Measurements from ENCODE around the gene TUBGCP4. TPM values are rescaled to one million over a fixed set of nuclear protein-coding genes. Genes with fewer than 3 reads are reported as not detected.
A peak's percentile ranks its signal among the peaks of the same experiment; 100 is the strongest.
"Not testable (repeated sequence)": the region's sequence is repeated elsewhere in the genome, so short reads cannot be mapped to it uniquely, and the experiment has no call there.

Gene TUBGCP4
- total RNA-seq, 1 experiment from 2014 or later: 28.4 TPM

DNA sequence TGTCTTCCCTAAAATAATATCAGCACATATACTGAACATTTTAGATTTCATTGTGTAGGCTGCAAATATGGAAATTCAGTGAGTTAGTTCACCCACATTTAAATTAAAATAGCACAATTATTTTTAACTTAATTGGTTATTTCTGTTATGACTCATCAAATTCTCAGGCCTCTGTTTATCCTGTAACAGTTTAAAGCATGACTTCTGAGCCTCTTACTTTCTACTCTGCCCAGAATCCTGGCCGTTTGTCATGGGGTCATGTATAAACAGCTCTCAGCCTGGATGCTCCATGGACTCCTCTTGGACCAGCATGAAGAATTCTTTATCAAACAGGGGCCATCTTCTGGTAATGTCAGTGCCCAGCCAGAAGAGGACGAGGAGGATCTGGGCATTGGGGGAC, 12.2 kb downstream of the TUBGCP4 start:
- intact Hi-C loops (cut with micrococcal nuclease; ENCODE audit: unreplicated experiment): no loop called here
- TF ChIP-seq, protein P1, sequence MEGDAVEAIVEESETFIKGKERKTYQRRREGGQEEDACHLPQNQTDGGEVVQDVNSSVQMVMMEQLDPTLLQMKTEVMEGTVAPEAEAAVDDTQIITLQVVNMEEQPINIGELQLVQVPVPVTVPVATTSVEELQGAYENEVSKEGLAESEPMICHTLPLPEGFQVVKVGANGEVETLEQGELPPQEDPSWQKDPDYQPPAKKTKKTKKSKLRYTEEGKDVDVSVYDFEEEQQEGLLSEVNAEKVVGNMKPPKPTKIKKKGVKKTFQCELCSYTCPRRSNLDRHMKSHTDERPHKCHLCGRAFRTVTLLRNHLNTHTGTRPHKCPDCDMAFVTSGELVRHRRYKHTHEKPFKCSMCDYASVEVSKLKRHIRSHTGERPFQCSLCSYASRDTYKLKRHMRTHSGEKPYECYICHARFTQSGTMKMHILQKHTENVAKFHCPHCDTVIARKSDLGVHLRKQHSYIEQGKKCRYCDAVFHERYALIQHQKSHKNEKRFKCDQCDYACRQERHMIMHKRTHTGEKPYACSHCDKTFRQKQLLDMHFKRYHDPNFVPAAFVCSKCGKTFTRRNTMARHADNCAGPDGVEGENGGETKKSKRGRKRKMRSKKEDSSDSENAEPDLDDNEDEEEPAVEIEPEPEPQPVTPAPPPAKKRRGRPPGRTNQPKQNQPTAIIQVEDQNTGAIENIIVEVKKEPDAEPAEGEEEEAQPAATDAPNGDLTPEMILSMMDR (IDR thresholded peaks at IDR 0.05; ENCODE audit: insufficient read depth in 1 of 2, low read depth in 1 of 2, low read length in 1 of 2, severe bottlenecking in 1 of 2, unreplicated experiment in 1 of 2): no peak
- H3K36me3 Mint-ChIP-seq (ENCODE audit: insufficient read depth, unreplicated experiment): peaks cover 76% of the 10 kb centered on the region
- H3K27ac Mint-ChIP-seq (ENCODE audit: unreplicated experiment): no peak overlapping the region
- H3K4me1 ChIP-seq: no peaks in the 10 kb centered on the region
- ChIA-PET POLR2A (no interaction called here), CTCF (no interaction called here)
- no peaks in the 10 kb centered on the region for H3K9me3 ChIP-seq
- no peaks in the 10 kb centered on the region for H3K27me3 Mint-ChIP-seq (ENCODE audit: insufficient read depth, unreplicated experiment)
- no peaks in the 10 kb centered on the region for H3K9me3 Mint-ChIP-seq (ENCODE audit: unreplicated experiment)
- no peaks in the 10 kb centered on the region for H3K4me1 Mint-ChIP-seq (ENCODE audit: low read depth, unreplicated experiment)
- H3K4me3 ChIP-seq (ENCODE audit: low read depth, low read length): no peak overlapping the region
- no peak for DNase-seq
- peaks cover 2% of the 10 kb centered on the region for H3K36me3 ChIP-seq (ENCODE audit: control insufficient read depth, insufficient read depth, low read length)
- H3K4me3 Mint-ChIP-seq (ENCODE audit: unreplicated experiment): no peak overlapping the region
- BruUV-seq (replicated peaks): no TSS peak
- H3K27me3 ChIP-seq (replicated peaks; ENCODE audit: control insufficient read depth, insufficient read depth, low read length): no peaks in the 10 kb centered on the region

- POLR2A ChIA-PET: no interaction called here
- CTCF ChIA-PET: no interaction called here
- BruUV-seq (replicated peaks): no TSS peak
- Histone ChIP-seq H3K27me3 (replicated peaks; ENCODE audit: control insufficient read depth, insufficient read depth, low read length) (no peaks in the 10 kb centered on the region), H3K4me1 (no peaks in the 10 kb centered on the region), H3K9me3 (no peaks in the 10 kb centered on the region), H3K36me3 (ENCODE audit: control insufficient read depth, insufficient read depth, low read length) (no peaks in the 10 kb centered on the region), H3K4me3 (ENCODE audit: low read depth, low read length) (no peak overlapping the region)
- intact Hi-C loops (cut with micrococcal nuclease; ENCODE audit: unreplicated experiment): no loop called here
- Mint-ChIP-seq H3K4me3 (ENCODE audit: unreplicated experiment) (no peak overlapping the region), H3K36me3 (ENCODE audit: insufficient read depth, unreplicated experiment) (peaks cover 50% of the 10 kb centered on the region), H3K27ac (ENCODE audit: unreplicated experiment) (peak overlapping the region; percentile 12), H3K9me3 (ENCODE audit: unreplicated experiment) (no peaks in the 10 kb centered on the region), H3K27me3 (ENCODE audit: insufficient read depth, unreplicated experiment) (no peaks in the 10 kb centered on the region), H3K4me1 (ENCODE audit: low read depth, unreplicated experiment) (no peaks in the 10 kb centered on the region)
- TF ChIP-seq, protein P1 (IDR thresholded peaks at IDR 0.05; ENCODE audit: insufficient read depth in 1 of 2, low read depth in 1 of 2, low read length in 1 of 2, severe bottlenecking in 1 of 2, unreplicated experiment in 1 of 2): no peak
- no peak for DNase-seq
These were observed 19.8 kb downstream of the TUBGCP4 start for GRCh38 chr15:43390723-43391122.

DNA sequence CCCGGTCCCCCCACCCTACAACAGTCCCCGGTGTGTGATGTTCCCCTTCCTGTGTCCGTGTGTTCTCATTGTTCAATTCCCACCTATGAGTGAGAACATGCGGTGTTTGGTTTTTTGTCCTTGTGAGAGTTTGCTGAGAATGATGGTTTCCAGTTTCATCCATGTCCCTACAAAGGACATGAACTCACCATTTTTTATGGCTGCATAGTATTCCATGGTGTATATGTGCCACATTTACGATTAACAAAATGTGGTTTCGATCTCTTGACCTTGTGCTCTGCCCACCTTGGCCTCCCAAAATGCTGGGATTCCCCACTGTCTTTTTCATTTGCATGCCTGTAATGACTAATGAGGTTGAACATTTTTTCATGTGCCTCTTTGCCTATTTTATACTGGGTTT, 22.7 kb downstream of the TUBGCP4 start:
- not testable (repeated sequence) for H3K27me3 ChIP-seq (replicated peaks; ENCODE audit: control insufficient read depth, insufficient read depth, low read length)
- H3K36me3 Mint-ChIP-seq (ENCODE audit: insufficient read depth, unreplicated experiment): peaks cover 49% of the 10 kb centered on the region

DNA sequence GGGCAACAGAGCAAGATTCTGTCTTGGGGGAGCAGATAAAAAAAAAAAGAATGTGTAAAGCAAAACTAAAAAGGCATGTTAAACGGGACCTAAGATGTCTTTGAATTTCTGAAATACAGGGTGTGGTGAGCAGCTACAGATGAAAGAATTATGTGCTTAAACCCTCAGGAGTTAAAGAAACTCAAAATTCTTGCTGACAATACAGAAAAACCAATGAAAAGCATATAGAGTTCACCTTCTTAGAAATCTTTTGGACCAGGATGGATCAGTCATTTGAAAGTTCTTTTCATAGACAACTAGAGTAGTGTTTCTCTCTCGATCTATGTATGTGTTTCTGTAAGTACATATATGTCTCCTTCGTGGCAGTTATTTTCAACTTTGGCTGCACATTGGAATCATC, 31.4 kb downstream of the TUBGCP4 start:
- H3K36me3 ChIP-seq (ENCODE audit: control insufficient read depth, insufficient read depth, low read length): peaks cover 1% of the 10 kb centered on the region
- Mint-ChIP-seq H3K36me3 (ENCODE audit: insufficient read depth, unreplicated experiment) (peaks cover 85% of the 10 kb centered on the region), H3K4me3 (ENCODE audit: unreplicated experiment) (no peak overlapping the region), H3K9me3 (ENCODE audit: unreplicated experiment) (no peaks in the 10 kb centered on the region), H3K4me1 (ENCODE audit: low read depth, unreplicated experiment) (no peaks in the 10 kb centered on the region), H3K27me3 (ENCODE audit: insufficient read depth, unreplicated experiment) (no peaks in the 10 kb centered on the region), H3K27ac (ENCODE audit: unreplicated experiment) (no peak overlapping the region)
- TF ChIP-seq, protein P1 (IDR thresholded peaks at IDR 0.05; ENCODE audit: insufficient read depth in 1 of 2, low read depth in 1 of 2, low read length in 1 of 2, severe bottlenecking in 1 of 2, unreplicated experiment in 1 of 2): no peak
- H3K4me3 ChIP-seq (ENCODE audit: low read depth, low read length): no peak overlapping the region
- ChIA-PET CTCF (no interaction called here), POLR2A (no interaction called here)
- H3K27me3 ChIP-seq (replicated peaks; ENCODE audit: control insufficient read depth, insufficient read depth, low read length): no peaks in the 10 kb centered on the region
- H3K9me3 ChIP-seq: no peaks in the 10 kb centered on the region
- H3K4me1 ChIP-seq: no peaks in the 10 kb centered on the region
- intact Hi-C loops (cut with micrococcal nuclease; ENCODE audit: unreplicated experiment): no loop called here
- DNase-seq: no peak
- no TSS peak for BruUV-seq (replicated peaks)

More for the DNA sequence above, 22.7 kb downstream of the TUBGCP4 start:
- H3K4me3 ChIP-seq (ENCODE audit: low read depth, low read length); H3K4me3 Mint-ChIP-seq (ENCODE audit: unreplicated experiment); H3K9me3 ChIP-seq; H3K27ac Mint-ChIP-seq (ENCODE audit: unreplicated experiment); H3K9me3 Mint-ChIP-seq (ENCODE audit: unreplicated experiment); intact Hi-C loops (cut with micrococcal nuclease; ENCODE audit: unreplicated experiment); POLR2A ChIA-PET; CTCF ChIA-PET; H3K27me3 Mint-ChIP-seq (ENCODE audit: insufficient read depth, unreplicated experiment); BruUV-seq (replicated peaks); H3K36me3 ChIP-seq (ENCODE audit: control insufficient read depth, insufficient read depth, low read length); H3K4me1 Mint-ChIP-seq (ENCODE audit: low read depth, unreplicated experiment); DNase-seq; H3K4me1 ChIP-seq: not testable (repeated sequence)

Measured in Caco-2 (cell line).